Activated T-cell treated with anti-CD3 and anti-CD28 coated beads, Interleukin-2, amount 50 U/mL, for 1 hour (primary cell): ENCODE results near the gene ICA1.

Experiments
- DNase-seq: peaks from one replicate; pipeline ENCODE4 v3.0.0-alpha.2; 2020

Gene ICA1

DNA sequence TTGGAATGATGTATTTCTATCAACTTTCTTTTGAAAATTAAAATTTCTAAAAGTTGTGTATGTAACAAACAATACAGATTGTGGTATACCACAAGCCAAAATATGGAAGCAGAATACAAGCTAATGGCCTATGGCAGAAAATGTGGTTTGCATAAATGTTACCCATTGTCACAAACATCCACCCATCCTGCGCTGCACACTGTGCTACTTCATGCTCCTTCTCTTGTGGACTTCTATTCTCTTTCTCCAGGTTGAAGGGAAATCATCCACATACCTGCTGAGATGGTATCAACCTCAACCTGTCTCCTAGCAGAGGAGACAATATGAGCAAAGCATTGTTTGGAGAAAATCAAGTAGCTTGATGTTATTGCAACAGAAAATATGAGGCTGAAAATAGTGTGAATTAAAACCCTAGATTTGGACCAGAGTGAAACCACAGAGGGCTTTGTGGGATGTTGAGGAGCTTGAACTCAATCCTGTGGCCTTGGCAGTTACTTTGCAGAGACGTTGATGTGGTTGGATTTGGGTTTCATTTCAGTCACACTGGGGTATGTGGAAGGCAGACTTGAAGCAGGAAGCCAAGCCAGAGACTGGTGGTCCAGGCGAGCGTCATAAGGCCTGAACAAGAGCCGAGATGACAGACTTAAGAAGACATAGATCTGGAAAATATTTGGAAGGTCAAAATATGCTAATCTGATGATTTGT, 63.8 kb downstream of the ICA1 start:
- DNase-seq: no peak

- DNase-seq: no peak
Measured at GRCh38 chr7:8192897-8193296, 69.1 kb downstream of the ICA1 start.

GRCh38 chr7:8190119-8190895, 71.7 kb downstream of the ICA1 start:
- peak; percentile 35 for DNase-seq

DNA sequence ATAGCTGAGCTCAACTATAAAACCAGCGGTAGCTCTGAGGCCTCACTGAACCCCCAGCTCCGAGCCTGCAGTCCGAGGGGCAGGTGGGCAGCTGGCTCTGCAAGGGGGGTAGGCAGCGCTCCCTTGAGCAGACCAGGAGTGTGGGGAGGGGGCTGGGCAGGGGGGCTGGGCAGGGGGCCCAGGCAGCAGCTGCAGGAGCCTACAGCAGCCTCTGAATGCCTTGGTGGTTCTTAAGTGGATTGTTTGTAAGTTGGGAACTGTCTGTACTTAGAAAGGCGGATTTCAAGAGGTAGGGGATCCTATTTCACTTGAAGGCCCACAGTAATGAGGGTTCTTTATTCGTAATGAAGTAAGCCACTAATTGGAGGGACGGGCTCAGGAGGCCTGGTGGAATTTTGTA, 72.3 kb downstream of the ICA1 start:
- DNase-seq: no peak

DNA sequence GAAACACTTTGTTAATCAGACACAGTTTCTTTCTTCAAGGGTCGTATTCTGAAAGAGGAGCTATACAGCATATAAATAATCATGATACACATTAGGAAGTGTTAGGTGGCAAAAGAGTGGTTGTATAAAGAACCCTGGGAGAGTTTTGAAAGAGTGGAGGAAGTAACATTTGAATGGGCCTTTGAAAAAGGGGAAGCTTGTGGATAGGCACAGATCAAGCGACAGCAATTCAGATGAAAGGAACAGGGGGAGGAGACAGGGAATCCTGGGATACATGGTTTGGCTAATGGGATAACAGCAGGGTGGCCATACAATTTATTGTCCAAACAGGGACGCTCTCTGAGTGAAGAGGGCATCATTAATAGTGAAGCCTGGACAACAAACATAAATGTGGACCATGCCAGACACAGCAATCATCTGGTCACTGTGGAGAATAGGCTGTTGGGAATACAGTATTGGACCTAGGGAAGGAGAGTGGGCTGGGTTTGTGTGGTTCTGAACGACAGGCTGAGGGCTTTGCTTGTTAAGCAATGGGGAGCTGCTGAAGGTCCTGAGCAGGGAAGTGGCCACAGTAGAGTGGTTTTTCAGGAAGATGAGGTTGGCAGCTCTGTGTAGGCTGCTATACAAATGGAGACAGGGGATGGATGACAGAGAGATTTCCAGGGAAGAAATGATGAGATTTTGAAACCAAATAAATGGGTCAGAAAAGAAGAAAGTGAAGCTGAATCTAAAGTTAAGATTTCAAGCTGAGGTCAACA, 75.9 kb downstream of the ICA1 start:
- DNase-seq: no peak

DNA sequence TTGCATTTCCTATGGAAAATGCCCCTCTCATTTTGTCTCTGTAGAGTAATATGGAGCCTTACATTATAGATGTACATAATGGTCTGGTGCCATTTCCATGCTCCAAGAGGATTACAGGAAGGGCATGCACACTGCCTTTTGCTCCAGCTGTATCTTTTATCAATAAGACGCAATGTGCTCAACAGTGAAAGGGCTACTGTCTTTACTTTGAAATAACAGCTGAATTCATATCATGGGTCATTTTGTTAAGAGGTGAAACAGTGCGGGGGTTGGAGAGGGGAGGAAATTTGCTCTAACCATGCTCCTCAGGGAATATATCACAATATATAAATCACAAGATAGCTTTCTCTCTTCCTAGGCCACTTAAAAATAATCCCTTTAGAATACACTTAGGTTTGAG, 77.7 kb downstream of the ICA1 start:
- DNase-seq: no peak

DNA sequence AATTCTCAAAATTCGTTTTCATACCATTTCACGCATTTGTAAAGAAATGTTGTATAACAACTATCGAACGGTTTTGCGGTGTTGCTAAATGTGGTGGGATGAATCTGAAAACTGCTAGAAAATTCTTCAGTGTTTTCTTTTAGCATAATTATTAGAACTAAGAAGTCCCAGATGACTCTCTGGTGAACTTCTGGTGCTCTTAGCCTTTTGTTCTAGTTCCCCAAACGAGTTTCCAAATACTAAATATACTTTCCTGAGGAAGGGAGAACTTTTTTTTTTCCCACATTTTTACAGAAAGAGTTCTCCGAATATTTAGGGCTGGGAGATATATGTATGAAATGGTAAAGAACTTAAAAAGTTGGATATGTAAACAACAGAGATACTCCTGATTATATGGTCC, 82.5 kb downstream of the ICA1 start:
- no peak for DNase-seq

GRCh38 chr7:8178353-8178752, 83.6 kb downstream of the ICA1 start:
- DNase-seq: no peak

- no peak for DNase-seq
Measured at GRCh38 chr7:8177109-8177933, 84.6 kb downstream of the ICA1 start.

DNA sequence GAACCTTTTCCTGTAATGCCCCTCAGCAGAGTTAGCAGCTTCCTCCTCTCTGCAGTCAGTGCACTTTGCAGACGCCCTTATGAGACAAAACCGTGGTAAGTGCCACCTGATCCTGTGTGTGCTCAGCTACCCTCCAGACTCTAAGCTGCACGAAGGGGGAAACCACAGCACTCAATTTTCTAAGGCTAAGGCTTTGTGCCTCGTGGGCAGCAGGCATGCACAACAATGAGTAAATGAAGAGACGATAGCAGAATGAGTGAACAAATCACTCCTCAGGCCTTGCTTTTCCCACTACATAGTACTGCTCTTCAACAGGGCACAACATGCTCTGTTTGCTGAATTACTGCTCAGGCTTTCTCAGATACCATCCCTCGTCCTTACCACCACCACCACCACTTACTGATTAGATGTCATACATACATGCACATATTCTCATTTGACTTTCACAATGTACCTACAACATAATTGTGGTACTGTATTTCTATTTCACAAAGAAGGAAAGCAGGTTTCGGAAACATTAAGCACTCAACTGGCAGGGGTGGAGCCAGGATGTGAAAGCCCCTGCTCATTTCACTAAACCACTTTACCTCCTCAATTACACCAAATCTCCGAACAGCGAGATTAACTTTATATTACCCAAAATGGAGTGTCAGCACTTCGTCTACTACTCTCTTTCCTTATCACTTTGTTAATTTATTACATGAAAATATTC, 85.4 kb downstream of the ICA1 start:
- DNase-seq: peak; percentile 56

GRCh38 chr7:8175929-8176369, 86.0 kb downstream of the ICA1 start:
- no peak for DNase-seq

DNA sequence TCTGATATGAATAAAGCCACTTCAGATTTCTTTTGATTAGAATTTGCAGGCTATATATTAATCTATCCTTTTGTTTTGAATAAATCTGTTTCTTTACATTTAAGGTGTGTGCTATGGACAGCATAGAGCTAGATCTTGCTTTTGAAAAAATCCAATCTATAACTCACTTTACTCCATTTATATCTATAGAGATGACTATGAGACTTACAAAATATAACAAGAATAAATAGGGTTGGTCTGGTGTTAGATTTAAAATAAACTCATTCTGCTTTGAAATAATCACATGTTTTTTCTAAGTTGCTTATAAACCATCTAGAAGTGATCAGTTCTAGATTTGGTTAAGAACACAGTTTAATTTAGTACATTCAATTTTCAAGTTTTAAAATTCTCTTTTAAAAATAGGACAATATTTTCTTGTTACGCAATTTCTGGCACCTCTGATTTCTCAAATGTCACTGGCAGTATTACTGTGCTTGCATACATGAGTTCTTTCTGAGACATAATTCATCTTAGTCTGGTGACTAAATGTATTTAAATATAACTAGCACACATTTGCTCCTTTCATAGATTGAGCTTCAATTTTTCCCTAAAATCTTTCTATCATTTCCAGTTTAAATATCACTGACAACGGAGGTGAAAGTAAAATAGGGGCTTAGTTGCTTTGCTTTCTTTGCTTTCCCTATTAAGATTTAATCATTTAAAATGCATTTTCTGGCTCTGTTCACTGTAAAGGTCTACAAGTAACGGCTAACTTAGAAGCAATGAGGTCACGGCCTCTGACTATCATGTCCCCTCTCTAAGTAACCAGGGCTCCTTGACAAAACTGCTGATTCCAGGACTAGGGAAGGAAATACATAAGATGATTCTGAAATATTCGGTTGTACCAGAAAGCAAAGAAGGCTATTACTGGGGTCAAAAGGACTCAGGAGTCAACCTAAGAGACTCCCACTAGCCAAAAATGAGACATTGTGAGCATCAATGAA, 89.3 kb downstream of the ICA1 start:
- DNase-seq: no peak

DNA sequence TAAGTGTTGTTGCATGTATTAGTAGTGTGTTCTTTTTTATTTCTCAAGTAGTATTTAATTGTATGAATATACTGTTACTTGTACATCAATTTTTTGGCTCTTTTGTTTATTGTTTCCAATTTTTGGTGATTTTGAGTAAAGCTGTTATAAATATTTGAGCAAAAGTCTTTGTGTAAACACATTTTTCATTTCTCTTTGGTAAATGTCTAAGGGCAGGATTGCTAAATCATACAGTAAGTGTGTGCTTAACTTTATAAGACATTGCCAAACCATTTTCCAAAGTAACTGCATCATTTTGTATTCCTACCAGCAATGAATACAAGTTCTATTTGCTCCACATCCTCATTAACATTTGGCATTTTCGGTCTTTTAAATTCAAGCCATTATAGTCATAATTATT, 92.8 kb downstream of the ICA1 start:
- no peak for DNase-seq

- no peak for DNase-seq
Measured at GRCh38 chr7:8168336-8168735, 93.6 kb downstream of the ICA1 start.

- no peak for DNase-seq
Measured at GRCh38 chr7:8165150-8165549, 96.8 kb downstream of the ICA1 start.

- DNase-seq: no peak
Measured at GRCh38 chr7:8162181-8162580, 99.8 kb downstream of the ICA1 start.

- no peak for DNase-seq
Measured at GRCh38 chr7:8161364-8161828, 100.6 kb downstream of the ICA1 start.

DNA sequence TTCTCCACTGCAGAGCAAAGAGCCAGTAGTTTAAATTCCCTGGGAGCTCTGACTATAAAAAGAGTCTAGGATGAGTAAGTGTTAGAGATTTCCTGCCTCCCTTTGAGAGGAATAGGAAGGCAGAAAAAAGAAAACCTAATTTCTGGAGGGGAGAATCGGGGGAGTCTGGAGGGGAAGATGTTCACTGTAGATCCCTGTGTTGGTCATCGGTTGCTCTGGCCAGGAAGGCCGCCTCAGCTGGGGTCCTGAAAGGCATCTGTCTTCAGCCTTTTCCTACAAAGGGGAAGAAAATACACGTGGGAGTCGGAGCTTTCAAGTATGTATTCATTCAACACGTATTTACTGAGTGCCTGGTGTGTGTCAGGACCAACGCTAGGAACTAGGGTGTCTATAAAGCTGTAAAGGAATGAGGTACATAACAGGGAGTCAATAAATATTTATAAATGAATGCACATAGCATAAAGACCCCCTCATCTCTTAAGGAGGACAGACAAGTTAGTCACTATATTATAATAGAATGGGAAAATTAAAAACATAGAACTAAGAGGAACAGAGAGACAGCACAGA, 101.1 kb downstream of the ICA1 start:
- no peak for DNase-seq

DNA sequence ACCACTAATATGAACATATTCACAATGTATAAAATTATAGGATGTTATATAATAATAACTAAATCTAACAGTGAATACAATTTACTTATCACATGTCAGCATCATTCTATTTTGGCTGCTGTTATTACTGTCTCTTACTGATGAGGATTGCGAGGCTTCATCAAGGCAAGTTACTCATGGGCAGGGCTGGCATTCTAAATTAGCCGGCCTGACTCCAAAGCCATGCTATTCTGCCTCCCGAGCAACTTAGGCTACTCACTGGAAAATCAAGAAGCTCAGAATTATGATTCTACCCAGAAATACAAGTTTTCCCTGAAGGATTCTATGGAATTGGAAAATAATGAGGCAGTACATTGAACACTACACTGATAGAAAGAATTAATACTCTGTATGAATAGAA, 101.7 kb downstream of the ICA1 start:
- DNase-seq: no peak

DNA sequence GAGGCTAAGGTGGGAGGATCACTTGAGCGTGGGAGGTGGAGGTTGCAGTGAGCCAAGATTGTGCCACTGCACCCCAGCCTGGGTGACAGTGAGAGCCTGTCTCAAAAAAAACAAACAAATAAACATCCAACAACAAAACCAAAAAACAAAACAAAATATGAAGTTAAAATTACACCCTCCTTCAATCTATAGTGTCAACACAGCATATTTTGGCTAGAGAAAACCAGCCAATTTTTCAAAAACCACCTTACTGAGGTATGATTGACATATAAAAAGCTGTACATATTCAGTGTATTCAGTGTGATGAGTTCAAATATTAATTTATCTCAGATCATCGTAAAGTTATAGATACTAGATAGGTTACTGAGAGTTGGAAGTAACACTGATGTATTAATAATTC, 102.4 kb downstream of the ICA1 start:
- DNase-seq: no peak
